GM04503 (cell line): ENCODE results near the gene FAM83D.
"Not testable (repeated sequence)": the region's sequence is repeated elsewhere in the genome, so short reads cannot be mapped to it uniquely, and the experiment has no call there.

ENCODE experiments used
- DNase-seq: peaks from one replicate; pipeline ENCODE4 v3.0.0-alpha.2; 2012; ENCODE audit warnings: low read depth

The FAM83D gene

DNA sequence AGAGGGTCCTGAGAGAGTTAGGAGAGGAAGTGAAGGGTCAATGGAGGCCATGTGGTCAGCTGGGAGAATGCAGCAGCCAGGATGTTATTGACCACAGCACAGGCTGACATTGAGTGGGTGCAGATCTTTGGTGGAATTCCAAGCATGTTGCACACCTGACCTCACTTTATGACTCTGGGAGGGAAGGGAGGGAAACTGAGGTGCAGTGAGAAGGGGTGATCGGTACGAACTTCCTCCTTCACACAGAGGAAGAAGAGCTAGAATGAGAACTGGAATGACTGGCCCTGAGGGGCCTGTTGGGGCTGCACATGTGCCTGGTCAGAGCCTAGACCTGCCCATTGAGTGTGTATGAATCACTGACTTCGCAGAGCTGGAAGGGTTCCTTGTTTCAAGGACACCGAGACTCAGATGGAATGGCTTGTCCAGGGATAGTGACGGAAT is 9.8 kb downstream of the FAM83D start:
- DNase-seq = no peak

DNA sequence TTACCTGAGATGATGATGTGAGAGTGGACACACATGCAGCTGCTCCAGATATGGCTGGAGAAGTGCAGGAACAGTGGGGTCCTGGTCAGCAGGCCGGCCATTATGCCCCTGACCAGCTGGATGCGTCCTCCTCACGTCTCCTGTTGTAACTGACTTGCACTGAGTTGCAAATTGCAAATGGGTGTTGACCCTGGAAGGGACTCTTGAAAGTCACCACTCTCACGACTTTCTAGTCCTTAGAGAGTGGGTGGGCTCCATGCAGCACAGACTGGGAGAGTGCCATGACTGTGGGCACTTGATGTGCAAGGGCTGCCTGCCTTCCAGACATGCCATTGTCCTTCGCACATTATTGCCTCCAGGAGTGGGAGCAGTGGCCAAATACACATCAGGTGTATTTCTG is 10.8 kb downstream of the FAM83D start:
- no peak for DNase-seq

DNA sequence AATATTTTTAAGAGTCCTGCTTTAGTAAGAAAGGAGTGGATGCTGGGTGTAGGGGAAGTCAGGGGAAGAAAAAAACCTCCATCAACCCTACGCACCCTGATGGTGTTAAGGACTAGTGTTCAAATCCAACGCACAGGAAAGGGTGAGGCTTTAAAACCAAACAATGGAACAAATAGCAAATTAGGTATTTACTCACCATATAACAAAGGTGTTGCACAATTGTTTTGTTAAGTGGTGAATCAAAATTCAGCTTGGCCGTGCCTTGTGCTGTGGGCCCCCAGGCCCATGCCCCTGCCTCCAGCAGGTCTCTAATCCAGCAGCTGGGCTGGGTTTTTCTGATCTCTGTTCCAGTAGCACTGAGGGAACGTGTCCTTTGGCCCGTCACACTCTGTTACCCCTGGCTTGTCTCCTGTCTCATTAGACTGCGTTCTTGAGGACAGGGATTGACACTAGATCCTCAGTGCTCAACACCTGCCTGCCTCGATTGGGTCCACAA is 11.8 kb downstream of the FAM83D start:
- no peak for DNase-seq

DNA sequence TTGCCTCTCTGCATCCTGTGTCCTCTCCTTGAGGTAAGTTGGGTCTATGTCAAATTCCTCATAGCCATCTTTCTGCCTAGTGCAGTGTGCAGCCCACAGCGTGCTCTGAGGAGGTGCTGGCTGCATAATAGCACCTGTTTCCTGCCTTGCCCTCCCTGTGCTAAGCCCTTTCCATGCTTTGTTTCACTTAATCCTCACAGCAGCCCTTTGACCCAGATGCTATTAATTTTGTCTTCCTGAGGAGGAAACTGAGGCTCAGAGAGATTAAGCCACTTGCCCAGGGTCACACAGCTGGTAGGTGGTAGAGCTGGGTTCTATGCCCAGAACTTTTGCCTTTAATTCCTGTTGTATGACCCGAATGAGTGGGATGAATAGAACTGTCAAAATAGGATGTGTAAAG is 13.5 kb downstream of the FAM83D start:
- no peak for DNase-seq

DNA sequence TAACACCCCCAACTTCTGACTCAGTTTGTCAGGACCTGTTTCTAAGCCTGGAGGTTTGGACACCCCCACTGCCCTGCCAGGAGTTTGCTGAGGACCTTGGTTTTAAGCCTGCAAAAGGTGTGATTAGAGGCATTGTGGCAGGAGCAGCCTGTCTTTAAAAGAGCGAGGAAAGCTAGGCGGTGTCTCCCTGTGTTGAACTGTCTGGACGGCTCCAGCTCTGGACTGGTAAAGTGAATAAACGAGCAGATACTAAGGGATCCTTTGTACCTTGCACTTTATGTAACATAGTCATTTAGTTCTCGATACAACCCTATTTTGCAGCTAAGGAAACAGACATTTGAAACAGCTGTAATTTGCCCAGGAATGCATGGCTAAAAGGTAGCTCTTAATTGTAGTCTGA is 14.4 kb downstream of the FAM83D start:
- DNase-seq = no peak

DNA sequence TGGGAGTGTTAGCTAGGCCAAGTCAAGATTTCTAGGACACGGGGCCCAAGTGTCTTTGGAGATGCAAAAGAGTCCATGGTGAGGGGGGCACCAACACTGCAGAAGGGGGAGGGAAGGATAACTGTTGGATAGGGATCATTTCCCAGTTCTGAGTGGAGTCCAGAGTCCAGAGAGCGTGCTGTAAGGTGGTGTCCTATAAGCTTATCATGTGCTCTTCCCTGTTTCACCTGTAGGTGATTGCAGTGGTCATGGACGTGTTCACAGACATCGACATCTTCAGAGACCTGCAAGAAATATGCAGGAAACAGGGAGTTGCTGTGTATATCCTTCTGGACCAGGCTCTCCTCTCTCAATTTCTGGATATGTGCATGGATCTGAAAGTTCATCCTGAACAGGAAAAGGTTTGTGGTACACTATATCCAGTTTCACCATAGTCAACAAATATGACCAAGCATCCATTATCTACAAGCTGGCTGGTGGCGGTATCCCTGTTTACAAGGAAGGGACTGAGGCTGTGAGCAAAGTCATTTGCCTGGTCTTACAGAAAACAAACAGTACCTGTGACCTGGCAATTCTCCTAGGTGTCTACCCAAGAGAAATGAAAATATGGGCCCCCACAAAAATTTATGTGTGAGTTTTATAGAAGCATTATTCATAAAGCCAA is 15.6 kb downstream of the FAM83D start:
- DNase-seq = no peak

DNA sequence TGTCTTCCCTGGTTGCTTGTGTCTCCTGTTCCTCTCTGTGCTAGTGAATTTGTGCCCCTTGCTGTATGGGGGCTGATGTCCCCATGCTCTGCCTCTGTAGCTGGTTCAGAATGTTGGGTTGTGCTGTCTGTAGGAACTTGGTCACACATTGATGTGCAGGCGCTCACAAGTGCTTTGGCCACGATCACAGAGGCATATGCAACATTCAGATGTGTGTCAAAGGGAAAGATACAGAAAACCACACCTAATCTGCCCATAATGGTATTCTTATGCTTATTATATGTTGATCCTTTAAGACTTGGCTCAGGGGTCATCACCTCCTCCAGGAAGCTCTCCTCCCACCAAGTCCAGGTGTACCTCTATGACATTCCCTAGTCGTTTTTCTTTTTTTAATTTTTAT is 18.8 kb downstream of the FAM83D start:
- DNase-seq = no peak

DNA sequence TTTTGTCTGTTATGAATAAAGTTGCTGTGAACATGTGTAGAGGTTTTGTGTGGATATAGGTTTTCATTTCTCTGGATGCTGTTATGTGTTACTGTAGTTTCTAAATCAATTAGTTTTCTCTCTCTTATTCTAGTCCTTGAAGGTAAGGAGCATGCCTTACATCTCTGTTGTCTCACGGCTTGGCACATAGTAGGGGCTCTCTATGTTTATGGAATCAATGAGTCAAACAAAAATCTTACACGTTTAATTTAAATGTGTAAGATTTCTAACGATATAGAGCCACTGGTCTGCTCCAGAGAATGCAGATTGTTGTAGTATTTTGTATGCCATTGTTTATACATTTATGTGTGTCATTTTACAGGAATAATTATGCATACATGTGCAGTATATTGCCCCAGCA is 20.6 kb downstream of the FAM83D start:
- DNase-seq = no peak

DNA sequence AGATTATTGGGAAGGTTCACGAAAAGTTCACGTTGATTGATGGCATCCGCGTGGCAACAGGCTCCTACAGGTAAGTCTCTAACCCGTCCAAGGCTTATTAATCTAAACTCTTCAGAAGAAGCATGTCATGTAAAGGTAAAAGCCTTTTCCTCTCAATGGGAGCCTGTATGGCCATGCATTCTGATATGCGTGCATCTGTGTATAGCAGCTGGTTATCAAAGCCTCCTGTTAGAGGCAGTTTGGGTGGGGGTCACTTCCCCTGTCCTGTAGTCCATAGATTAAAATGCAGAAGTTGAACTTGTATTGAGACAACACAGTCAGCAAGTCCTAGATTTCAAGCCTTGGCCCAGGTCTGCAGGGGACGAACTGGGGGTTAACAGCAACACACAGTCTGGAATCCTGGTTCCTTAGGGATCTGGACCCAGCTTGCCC is 21.7 kb downstream of the FAM83D start:
- DNase-seq = no peak

DNA sequence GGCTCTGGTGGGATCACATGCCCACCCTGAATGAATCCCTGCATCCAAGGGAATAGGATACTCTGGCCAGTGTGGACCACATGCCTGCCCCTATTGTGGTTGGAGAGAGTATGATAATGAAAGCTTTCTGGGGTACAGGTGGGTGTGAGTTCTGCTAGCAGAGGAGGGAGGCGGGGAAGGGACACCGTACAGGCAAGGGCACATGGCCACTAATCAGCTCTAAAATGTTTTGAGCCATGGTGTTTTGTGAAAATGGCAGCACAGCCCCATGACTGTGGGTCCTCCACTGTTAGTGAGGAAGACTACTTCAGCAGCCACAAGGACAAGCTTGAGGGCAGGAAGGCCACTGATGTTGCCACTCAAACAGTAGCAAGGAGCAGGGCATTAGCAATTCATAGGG is 24.0 kb downstream of the FAM83D start:
- DNase-seq = no peak

DNA sequence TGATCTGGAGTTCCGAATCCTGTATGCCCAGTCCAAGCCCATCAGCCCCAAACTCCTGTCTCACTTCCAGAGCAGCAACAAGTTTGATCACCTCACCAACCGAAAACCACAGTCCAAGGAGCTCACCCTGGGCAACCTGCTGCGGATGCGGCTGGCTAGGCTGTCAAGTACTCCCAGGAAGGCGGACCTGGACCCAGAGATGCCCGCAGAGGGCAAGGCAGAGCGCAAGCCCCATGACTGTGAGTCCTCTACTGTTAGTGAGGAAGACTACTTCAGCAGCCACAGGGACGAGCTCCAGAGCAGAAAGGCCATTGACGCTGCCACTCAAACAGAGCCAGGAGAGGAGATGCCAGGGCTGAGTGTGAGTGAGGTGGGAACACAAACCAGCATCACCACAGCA is 25.4 kb downstream of the FAM83D start:
- no peak for DNase-seq

DNA sequence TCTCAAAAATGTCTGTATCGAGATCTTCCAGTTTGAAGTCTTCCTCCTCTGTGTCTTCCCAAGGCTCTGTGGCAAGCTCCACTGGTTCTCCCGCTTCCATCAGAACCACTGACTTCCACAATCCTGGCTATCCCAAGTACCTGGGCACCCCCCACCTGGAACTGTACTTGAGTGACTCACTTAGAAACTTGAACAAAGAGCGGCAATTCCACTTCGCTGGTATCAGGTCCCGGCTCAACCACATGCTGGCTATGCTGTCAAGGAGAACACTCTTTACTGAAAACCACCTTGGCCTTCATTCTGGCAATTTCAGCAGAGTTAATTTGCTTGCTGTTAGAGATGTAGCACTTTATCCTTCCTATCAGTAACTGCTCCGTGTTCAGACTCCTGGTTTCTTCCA is 25.9 kb downstream of the FAM83D start:
- no peak for DNase-seq

DNA sequence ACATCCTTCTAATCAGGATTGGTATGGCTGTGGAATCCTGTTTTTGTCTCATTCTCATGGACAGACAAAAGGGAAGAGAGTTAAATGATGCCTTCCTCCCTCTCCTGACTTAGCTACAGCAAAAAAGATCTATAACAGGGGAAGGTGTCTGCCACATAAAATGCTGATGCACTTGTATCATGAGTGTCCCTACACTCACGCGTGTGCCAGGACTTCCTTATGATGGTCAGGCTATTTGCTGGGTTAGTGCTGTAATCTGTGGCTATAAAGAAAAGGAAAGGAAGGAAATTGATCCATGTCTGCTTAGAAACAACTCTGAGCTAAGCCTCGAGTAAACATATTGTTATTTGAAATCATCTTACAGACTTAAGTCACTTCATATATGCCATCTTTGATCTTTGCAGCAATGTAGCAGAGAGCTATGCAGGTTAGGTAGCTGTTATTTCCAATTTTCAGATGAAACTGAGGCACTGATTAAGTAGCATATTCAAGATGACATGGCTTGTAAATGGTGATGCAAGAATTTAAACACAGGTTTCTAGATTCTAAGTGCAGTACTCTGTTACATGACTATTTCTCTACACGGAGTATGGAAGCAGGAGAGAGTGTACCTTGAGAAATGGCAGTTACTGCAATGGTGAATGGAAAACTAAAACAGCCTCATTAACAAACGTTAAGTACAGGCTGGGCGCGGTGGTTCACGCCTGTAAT is 27.6 kb downstream of the FAM83D start:
- DNase-seq = no peak

DNA sequence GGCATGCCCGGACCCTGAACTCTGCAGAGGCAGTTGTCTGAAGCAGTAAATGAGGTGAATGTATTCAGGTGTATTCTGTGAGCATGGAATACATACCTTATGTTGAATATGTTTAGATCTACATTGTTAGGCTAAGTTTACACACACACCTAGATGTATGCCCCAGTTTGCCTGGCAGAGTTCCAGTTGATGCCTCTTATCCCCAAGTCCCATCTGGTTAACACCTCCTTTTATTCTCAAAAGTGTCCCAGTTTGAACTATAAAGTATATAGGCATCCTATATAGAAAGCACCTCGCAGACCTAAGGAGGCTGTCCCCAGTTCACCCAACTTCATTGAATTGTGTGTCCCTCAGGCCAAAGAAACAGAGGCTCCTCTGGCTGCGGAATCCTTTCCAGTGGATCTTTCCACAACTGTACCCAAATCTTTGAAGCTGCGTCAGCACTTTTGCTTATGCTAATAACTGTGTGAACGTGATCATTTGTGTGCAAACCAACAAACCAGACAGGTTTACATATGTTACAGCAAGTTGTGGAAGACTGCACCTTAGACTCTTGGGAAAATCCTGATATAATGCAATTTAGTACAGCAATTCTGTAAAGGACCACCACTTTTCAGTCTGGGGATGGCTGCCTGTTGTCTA is 31.1 kb downstream of the FAM83D start:
- DNase-seq = no peak

DNA sequence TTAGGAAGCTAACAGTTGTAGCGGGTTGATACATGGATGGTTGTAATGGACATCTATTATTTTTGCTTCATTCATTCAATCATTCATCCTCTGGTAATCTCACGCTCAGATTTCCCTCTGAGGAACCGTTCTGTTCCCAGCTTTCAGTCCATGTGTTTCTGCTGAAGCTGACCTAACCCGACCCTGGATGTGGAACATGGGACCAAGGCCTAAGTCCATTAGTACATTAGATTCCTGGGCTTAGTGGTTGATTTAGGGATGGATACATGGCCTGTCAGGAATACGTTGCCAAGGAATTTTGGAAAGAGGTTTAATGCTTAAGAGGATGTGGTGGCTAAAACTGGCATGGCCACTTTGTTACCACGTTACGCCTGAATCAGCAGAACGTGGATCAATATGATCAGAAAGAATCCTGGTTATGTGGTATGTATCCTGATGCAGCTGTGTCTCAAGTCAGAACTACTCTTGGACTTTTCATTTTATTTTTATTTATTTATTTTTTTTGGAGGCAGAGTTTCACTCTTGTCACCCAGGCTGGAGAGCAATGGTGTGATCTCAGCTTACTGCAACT is 31.8 kb downstream of the FAM83D start:
- no peak for DNase-seq

DNA sequence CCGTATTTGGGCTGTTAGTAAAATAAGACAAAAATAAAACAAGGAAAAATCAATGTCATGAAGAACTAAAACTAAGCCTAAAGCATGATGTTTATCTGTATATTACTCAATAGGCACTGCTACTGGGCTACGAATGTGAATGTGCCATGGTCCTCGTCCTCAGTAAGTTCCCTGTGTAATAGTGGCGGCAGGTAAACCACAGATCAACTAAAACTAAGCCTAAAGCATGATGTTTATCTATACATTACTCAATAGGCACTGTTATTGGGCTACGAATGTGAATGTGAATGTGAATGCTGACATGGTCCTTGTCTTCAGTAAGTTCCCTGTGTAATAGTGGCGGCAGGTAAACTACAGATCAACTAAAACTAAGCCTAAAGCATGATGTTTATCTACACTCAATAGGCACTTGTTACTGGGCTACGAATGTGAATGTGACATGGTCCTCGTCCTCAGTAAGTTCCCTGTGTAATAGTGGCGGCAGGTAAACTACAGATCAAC is 34.0 kb downstream of the FAM83D start:
- not testable (repeated sequence) for DNase-seq

DNA sequence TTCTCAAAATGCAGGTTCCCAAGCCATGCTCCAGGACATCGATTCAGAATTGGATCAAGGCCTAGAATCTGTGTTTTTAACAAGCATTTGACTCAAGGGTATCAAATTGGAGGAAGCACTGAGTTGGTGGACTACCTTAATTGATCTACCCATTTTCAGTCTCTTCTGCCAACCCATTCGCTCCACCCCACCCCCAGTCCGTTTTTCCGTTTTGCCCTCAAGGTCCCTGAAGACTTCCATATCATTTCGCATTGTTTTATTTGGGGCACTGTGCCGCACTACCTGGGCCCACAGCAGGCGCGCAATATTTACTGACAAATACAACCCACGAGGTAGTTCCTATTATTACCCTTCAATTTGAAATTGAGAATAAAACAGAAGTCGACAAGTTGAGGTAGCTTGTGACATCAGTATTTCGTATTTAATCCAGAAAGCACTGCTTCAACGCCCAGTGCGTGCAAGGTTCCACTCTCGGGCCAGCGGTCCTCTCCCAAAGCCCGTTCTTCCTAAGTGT is 35.4 kb downstream of the FAM83D start:
- no peak for DNase-seq

DNA sequence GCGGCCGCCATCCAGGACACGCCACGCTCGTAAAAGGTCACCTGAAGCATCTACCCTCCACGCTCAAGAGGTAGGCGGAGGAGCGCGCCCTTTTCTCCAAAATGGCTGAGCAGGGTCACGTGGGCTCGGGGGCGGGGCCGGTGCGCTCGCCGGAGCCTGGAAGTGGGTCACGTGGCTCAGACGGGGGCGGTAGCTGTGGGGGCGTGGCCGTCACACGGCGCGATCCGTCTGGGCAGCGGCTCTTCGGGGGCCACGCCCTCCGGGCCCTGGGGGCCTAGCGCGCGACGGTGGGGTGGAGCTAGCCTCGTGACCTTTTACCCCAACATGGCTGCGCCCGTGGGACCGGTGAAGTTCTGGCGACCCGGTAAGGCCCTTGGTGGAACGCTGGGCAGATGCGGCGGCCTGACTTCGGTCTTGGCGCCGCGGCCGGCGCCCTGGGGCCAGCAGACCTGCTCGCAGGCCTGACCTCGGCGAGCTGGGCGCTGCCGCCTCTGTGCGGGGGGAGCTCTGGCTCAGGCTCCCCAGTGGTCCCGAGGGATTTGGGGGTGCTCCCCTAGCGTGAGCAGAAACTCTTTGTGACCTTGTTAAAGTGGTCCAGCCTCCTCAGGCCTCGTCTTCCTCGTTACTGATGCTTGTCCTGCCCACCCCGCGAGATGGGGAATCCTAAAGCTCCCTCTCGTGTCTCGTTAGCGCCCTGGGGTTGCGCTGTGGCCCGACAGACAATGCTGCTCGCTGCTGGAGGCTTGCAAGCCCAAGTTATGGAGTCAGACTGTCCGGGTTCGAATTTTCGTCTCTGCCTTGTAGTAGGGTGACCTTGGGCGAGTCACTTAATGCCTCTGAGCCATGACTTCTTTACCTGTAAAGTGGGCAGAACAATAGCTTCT is 36.1 kb downstream of the FAM83D start, which contains the start of gene DHX35:
DHX35 (plus strand) TSS at position 301 of the 884 bp plus-strand sequence; CDS start at position 325, 24 bp downstream.
- DNase-seq = peak; percentile 72

DNA sequence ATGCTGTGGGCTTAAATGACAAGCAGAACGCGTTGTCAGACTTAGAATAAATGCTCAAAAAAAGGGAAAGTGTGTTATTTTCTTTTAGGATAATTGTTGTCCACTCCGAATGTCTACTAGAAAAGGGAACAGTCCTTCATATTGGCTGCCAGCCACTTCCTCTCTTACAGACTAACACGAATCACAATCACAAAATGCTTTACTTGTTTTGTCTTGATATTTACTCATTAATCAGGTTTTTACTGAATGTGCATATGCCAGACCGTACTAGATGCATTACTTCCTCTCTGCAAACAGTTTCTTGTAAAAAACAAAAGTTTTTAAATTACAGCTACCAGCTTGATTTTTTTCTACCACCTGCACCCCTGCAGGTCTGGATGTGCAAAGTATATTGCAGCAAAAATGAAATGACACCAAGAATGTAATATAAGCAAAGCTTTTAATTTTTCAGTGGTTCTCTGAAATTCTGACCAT is 36.7 kb downstream of the FAM83D start:
- DNase-seq = no peak

DNA sequence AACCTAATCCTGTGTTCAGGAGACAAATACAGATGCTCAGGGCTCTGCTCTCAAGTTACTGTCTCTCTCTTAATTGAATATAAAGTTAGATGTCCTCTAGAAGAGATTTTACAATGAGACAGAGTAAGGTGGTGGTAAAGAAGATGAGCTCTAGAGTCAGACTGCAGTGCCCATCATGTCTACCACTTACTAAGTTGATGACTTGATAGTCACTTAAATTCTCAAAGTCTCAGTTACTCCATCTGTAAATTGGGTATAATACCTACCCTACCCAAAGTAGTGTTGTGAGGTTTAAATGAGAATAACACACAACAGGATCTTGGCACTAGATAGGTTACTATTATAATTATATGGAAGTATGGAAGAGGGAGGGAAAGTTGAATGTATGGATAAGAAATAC is 37.5 kb downstream of the FAM83D start:
- DNase-seq = no peak

DNA sequence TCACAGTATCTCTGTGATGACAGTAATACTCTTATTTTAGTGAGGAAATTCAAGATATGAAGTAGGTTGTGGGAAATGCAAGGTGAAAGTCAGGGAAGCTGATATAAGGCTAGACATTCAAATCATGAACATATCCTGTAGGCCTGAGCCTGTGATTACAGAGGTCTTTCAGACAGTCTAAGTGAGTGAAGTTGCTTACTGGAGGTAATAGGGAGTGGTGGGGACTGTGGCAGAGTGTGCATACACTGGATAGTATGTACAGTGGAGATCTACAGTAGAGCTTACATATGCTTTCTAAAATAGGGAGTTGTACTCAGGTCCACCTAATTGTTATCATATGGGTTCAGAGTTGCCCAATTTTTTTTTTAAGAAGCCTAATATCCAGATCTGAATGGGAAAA is 39.0 kb downstream of the FAM83D start:
- no peak for DNase-seq
